GM18520 (cell line): ENCODE measurements around the gene PDE10A.
"Not testable (repeated sequence)": the region's sequence is repeated elsewhere in the genome, so short reads cannot be mapped to it uniquely, and the experiment has no call there.

Source experiments
- ATAC-seq: cut with Tn5 transposase; IDR thresholded peaks from one replicate; pipeline ENCODE4 v1.9.1; 2021; ENCODE audit not compliant: unreplicated experiment

The PDE10A gene

DNA sequence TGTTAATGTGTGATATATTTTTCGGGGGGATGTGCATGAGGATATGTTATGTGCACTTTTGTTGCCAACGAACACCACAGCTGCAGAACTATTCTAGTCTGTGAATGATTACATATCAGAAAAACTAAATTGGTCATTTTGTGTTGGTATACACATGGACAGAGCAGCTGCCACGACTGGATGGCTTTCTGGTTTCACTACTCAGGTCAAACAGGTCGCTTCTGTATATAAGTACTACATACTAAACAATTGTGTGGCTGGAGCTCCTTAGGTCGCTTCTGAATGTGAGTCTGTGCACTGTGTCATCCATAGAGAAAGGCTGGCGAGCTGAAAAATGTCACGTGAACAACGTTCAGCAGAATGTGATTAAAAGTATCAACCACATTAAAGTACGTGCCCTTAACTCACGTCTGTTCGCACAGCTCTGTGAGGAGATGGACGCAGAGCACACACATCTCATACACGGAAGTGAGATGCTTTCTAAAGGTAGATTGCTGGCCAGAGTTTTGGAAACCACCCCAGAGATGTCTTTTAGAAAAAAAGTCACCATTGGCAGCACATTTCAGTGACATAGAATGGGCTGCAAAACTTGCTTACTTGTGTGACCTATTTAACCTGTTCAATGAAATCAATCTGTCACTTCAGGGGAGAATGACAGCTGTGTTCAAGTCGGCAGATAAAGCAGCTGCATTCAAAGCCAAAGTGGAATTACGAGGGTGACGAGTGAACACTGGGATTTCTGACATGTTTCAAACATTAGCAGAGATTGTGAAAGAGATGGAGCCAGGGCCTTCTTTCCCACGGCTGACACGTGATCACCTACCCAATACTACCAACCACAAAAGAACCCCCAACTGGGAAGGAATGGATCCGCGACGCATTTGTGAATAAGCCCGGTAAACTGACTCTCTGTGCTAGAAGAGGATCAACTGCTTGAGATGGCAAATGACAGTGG lies 176.6 kb downstream of the PDE10A start:
- no peak for ATAC-seq

DNA sequence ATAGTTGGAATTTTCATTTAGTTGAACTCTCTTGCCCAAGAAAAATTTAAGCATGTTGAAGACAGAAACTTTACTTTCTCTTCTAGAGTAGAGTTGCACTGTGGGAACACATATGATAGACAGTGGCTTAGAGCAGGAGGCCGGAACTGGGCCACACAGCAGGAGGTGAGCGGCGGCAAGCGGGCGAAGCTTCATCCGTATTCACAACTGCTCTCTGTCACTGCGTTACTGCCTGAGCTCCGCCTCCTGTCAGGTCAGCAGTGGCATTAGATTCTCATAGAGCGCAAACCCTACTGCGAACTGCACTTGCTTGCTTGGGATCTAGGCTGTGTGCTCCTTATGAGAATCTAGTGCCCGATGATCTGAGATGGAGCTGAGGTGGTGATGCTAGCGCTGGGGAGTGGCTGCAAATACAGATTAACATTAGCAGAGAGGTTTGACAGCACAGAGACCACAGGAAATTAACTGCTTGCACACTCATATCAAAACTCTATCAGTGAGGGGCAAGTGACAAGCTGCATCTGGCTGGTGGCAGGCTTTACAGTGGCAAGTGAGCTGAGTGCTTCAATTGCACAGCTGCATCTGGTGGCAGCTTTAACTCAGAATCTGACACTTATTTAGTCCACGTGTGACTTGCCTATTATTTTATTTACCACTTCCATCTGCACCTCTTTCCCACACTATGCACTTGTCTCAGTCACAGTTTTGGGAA lies 178.7 kb downstream of the PDE10A start:
- no peak for ATAC-seq

DNA sequence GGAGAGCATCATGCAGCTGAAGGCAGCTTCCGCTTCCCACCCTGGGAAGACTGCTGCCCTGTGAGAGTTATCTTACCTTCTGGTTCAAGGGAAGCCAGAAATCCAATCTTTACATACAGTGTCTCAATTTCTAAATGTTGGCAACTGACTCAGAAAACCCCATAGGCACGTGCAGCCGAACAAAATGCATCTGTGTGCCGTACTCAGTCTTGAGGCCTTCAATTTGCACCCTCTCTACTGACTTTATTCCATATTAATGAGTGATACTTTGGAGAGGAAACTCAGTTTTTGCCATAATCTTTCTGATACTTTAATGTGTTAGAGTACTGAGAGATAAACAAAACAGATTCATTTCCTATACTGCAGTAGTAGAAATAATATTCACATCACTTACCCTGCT lies 181.1 kb downstream of the PDE10A start:
- no peak for ATAC-seq

DNA sequence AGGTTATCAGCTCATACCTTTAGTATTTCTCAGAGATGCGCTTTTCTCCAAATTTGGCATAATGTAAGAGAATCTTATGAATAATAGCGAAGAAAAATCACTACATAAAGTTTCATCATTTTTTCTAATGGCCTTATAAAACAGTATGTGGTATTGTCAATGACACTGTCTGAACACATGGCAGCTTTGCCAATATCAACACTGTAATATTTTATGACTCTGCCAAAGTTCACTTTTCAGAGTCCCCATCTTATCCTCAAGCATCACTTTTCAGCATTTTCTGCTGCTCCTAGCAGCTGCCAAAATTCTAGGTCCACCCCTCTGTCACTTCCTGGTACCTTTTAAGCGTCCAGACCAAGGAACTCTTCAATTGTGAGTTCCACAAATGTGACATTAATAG lies 182.1 kb downstream of the PDE10A start:
- no peak for ATAC-seq

DNA sequence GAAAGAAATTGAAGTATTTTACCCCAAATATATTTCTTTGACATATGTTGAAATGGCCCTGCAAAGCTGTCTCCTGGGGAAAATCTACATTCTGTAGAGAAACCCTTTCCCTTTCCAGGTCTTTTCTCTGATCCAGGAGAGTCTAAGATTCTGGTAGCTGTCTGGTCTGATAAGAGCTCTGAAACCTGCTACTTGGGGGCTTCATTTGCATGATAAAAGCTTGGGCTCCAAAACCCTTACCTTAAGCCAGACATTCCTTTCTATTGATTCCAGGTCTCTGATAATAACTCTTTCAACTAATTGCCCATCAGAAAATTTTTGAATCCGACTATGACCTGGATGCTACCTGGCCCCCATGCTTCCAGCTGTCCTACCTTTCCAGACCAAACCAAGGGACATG lies 184.5 kb downstream of the PDE10A start:
- no peak for ATAC-seq

DNA sequence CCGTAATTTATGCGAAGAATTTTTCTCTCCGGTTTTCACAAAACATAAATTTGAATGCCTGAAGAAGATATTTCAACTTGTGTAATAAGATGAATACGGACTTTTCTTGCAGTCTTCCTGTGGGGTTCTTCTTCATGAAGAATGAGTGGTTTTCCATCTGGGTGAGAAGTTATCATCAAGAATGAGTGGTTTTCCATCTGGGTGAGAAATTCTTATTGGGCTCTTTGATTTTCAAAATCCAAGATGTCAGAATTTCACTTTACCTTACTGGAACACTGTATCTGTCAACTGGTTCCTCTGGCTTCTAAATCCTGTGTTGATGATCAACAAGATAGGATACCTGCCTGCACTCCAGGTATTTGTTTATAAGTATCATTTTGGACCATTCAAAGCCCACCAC lies 193.6 kb downstream of the PDE10A start:
- no peak for ATAC-seq

DNA sequence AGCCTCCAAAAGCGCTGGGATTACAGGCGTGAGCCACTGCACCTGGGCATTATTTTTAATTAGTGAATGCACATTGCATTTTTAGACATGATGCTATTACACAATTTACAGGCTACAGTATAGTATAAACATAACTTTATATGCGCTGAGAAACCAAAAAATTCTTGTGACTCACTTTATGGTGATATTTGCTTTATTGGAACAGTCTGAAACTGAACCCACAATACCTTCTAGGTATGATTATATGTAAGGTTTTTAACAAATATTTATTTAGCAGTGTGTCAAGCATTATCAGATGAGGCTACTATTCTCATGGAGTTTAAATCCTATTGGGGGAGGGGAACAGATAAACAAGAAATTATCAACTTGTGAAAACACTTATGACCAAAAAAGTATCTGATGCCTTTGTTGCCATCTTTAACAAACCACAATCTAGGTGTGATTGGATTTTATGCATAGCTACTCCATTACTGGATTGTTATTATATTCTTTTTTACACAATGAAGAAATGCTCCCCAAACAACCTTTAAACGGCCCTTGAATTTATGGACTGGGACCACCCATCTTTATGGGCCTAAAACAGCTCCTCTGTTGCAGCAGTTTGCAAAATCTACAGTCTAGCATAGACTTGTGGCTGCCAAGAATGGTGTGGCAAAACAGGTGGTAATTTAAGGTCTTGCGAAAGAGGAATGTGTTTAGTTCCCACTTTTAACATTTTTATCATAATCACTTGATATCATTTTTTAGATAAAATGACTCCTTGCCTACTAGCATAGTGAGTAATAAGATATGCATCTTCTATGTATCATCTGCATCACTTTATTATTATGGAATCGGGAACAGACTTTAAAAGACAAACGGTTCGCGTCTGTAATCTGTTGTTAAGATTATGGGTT lies 194.5 kb downstream of the PDE10A start:
- ATAC-seq, result no peak

DNA sequence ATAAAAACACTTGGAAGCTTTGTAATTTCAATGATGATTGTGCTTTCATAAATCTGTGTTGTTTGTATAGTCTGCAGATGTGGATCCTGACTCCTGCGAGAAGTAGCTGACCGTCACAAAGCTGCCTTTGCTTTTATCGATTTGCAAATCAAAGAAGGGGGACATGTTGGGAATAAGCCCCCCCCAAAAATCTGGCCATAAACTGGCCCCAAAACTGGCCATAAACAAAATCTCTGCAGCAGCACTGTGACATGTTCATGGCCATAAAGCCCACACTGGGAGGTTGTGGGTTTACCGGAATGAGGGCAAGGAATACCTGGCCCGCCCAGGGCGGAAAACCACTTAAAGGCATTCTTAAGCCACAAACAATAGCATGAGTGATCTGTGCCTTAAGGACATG lies 199.5 kb downstream of the PDE10A start:
- not testable (repeated sequence) for ATAC-seq

DNA sequence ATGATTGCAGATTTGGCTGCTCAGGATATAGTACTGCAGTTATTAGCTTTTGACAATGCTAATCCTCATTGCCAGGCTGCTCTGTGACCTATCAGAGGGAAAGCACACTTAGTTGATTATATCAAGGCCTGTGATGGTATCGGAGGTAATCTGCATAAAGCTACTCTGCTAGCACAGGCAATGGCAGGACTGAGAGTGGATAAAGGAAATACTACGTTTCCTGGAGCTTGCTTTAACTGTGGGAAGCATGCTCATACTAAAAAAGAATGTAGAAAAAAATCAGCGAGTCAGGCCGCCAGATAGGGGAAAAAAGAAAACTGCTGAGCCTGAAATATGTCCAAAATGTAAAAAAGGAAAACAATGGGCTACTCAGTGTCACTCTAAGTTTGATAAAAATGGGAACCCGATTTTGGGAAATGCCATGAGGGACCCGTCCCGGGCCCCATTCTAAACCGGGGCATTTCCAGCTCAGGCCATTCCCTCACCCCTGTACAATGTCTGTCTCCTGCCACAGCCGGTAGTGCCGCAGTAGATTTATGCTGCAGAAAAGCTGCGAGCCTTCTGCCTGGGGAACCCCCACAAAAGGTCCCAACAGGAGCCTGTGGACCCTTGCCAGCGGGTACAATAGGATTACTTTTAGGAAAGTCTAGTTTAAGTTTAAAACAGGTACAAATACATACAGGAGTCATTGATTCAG lies 203.3 kb downstream of the PDE10A start:
- ATAC-seq, result not testable (repeated sequence)

DNA sequence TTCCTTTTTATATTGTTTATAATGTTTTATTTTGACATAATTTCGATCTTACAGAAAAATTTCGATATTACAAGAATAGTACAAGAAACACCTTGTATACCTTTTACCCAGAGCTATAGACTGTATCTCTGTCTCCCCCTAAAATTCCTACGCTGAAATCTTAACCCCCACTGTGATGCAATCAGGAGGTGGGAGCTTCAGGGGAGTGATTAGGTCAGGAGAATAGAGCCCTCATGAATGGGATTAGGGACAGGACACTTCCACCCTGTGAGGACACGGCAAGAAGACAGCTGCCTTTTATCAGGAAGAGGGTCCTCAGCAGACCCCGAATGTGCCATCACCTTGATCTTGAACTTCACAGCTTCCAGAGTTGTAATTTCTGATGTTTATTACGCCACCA lies 204.9 kb downstream of the PDE10A start:
- no peak for ATAC-seq

DNA sequence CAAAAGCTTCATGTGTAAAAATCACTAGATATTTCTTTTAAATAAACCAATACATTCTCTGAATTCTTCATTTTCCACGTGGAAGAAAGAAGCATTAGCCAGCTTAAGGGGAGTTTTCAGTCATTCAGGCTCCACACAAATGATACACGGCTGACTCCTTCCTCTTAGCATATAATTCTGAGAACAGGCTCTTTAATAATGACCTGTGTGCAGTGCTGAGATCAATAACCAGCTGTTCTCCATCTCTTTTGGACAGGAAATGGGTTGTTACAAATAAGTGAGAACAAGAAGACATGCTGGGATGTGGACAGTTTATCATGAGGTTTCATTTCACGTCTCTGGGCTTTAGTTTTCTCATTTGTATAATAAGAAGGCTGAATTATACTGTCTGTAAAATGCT lies 206.8 kb downstream of the PDE10A start:
- ATAC-seq, result no peak

DNA sequence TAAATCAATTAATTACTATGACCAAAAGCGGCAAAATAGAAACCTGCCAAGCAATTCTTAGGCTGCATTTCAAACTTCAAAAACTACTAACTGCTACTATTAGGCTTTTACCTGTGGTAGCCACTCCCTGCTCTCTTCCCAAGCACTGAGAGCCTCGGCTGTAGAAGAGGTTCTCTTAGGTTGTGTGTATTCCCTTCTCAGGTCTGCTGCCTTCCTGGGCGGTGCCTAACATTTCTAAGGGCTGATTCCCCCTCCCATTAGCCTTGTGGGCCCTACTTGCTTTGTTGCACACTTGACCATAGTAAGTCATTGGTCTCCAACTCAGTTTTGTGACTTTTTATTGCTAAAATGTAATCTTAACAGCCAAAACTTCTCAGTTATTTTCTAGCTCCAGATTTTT lies 207.6 kb downstream of the PDE10A start:
- no peak for ATAC-seq

DNA sequence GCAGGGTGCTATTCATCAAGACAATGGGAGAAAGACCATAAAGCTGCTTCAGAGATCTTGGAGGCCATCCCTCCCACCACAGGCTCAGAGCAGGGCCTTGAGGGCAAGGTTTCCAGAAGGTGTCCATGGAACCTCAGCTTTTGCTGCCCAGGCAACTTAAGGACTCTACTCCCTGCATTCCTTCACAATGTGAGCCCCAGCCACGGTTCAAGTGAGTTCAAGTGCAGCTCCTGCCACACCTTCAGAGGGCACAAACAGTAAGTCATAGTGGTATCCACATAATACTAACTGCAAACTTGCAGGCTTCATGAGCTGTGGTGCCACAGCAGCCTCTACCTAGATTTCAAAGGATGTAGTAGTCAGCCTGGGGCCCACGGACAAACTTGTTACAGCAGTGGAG lies 209.6 kb downstream of the PDE10A start:
- ATAC-seq, result no peak

DNA sequence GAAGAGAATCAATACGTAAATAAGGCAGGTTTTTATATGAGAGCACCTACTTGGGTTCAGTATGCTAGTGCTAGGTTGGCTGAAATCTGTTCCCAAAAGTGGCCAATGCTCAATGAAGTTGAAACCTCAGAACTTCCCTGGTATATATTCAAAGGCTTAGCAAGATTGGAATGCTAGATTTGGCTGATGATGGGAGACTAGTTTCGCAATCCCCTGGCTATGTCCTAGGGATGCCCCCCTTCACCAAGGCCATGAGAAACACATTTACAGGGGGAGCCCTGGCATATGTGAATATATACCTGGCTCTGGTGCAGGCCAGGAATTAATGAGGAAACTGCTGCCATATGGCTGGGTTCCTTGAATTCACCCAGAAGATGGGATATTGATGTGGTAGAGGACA lies 211.2 kb downstream of the PDE10A start:
- no peak for ATAC-seq

DNA sequence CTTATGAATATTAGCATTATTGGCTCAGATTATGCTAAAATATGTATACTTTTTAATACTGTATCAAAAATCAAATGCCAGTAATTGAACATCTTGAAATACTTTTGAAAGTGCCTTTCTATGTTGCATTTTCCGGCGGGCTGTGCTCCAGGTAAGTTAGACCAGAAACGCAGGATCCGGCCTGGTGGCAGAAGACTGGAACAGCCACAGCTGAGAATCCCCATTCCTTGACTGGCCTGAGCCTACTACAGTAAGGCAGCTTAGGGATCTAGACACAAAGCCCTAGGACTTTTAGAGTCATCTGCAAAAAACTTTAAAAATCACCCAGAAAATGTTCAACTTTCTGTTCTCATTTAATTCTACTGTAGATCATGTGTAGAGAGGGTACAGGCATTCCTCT lies 214.8 kb downstream of the PDE10A start:
- no peak for ATAC-seq

DNA sequence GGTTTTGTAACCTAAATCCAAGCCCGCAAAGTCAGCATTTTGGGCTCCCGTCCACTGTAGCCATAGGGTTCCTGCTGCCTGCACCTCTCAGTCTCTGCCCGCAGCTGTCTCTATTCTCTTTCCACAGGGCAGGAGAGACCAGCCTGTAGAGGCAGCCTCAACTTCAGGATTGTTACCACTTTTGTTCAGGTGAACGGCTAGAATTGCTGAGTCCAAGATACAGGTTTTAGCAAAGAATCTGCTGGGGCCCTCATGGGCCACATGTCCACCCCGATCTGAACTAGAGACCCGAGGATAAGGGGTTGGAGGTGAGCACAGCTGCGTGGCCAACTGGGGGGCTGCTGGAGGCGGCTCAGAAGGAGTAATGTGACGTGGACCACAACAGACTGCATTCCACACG lies 215.9 kb downstream of the PDE10A start:
- no peak for ATAC-seq

DNA sequence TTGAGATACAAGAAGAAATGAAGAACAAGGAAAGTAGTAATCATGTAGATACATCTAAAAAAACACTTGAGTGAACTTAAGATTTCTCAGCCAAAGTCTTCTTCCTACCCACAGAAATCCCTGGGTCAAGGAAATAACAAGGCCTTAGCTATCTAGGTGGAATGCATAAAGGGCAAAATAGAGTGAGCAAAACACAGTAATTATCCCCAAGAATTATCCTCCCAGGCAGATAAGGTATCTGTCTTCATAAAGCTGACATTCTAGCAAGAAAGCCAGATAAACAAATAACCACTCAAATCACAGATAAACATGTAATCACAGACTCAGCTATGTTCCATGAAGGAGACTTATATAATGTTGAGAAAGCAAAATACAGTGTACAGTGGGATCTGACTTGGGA lies 216.7 kb downstream of the PDE10A start:
- ATAC-seq, result no peak

DNA sequence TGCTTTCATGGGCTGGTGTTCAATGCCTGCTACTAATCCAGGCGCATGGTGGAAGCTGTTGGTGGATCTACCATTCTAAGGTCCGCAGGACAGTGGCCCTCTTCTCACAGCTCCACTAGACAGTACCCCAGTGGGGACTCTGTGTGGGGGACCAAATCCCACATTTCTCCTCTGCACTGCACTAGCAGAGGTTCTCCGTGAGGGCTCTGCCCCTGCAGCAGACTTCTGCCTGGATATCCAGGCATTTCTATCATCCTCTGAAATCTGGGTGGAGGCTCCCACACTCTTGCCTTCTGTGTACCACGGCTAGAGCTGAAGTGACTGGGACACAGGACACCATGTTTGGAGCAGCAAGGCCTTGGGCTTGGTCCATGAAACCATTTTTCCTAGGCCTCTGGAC lies 219.6 kb downstream of the PDE10A start:
- no peak for ATAC-seq

DNA sequence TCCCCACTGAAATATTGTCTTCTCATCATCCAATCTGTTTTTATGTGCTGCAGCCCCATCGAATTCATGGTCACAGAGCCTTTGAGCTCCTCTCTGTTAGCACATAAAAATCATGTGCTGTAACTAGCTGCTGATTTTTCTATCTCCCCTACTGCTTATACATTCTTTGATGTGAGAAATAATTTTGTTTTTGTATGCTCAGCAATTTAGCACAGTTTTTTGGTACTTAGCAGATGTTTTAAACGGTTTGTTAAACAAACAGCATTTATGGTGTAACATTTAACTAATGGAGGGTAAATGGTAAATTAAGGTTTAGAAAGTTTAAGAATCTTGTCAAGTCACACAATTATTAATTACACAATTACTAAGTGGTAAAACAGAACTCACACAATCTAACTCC lies 221.9 kb downstream of the PDE10A start:
- no peak for ATAC-seq

DNA sequence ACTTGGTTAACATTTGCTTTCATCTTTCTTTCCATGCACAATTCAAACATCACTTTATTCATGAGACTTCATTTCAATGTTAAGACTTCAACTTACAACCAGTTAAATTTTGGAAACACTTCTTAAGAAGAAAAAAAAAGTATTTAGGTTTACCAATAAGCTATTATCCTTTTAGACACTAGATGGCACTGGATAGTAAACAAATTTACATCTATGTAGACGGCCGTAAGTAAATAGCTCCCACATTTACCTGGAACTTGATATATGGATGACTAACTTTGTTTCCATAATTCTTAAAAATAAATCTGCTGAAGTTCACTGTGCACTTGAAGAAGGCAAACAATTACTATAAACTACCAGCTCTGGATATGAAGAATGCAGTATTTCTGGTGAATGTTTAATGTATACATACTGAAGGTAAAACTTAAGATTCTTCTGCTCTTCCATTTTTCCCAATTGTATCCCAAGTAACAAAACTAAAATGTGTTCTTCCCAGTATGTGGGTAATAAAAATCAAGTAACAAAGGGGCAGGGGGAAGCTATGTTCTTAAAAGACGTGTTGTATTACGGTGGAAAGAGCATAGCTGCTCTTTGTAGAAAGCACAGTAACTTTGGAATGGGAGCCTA lies 223.0 kb downstream of the PDE10A start:
- no peak for ATAC-seq
